Measurements from ENCODE around the gene IVL. TPM values are rescaled to one million over a fixed set of nuclear protein-coding genes. Genes with fewer than 3 reads are reported as not detected.

Gene IVL
- polyA plus RNA-seq, 1 donor from 2014 or later = not detected

GRCh38 chr1:152878042-152878441 lies 30.3 kb upstream of the IVL start, which contains the start of gene SMCP:
Gene SMCP (plus strand): TSS chr1:152878322. CDS start chr1:152884423, 6,101 bp downstream.
- H3K9me3 ChIP-seq (ENCODE audit: low read length) = no peaks in the 10 kb centered on the region
- no peaks in the 10 kb centered on the region for H4K20me1 ChIP-seq (ENCODE audit: insufficient read depth)
- H3K9me2 ChIP-seq (ENCODE audit: insufficient read depth, low read length) = no peaks in the 10 kb centered on the region
- no peak within 1 kb of the TSS for H2AFZ ChIP-seq (ENCODE audit: low read depth, low read length)
- no peaks in the 10 kb centered on the region for H3K79me2 ChIP-seq (replicated peaks; ENCODE audit: insufficient read depth, low read length)
- H3K4me2 ChIP-seq (ENCODE audit: low read length) = no peak within 1 kb of the TSS
- H3K27ac ChIP-seq (ENCODE audit: low read length) = no peak within 1 kb of the TSS
- no peak within 1 kb of the TSS for H3K9ac ChIP-seq (ENCODE audit: low read length)
- TF ChIP-seq POLR2AphosphoS5 (IDR thresholded peaks at IDR 0.05) = no peak
- no peak for TF ChIP-seq MXI1 (conservative IDR thresholded peaks at IDR 0.05; ENCODE audit: poor library complexity, severe bottlenecking)
- TF ChIP-seq EZH2 (IDR thresholded peaks at IDR 0.05; ENCODE audit: borderline replicate concordance, insufficient read depth, low read length, poor library complexity, severe bottlenecking) = no peak
- TF ChIP-seq SMC3 (conservative IDR thresholded peaks at IDR 0.05; ENCODE audit: poor library complexity) = no peak
- no peaks in the 10 kb centered on the region for H3K36me3 ChIP-seq (ENCODE audit: insufficient read depth, low read length)
- H3F3A ChIP-seq (ENCODE audit: insufficient read depth, low read length, poor library complexity, severe bottlenecking) = no peaks in the 10 kb centered on the region
- H3K27me3 ChIP-seq (ENCODE audit: insufficient read depth, low read depth, low read length) = no peaks in the 10 kb centered on the region
- no peak within 1 kb of the TSS for H3K4me3 ChIP-seq (ENCODE audit: low read length)

GRCh38 chr1:152879559-152880198 lies 28.7 kb upstream of the IVL start:
- no peak overlapping the region for H3K4me2 ChIP-seq (ENCODE audit: low read length)
- TF ChIP-seq POLR2AphosphoS5 (IDR thresholded peaks at IDR 0.05) (no peak), MXI1 (conservative IDR thresholded peaks at IDR 0.05; ENCODE audit: poor library complexity, severe bottlenecking) (no peak), EZH2 (IDR thresholded peaks at IDR 0.05; ENCODE audit: borderline replicate concordance, insufficient read depth, low read length, poor library complexity, severe bottlenecking) (no peak), TAF1 (IDR thresholded peaks at IDR 0.05; ENCODE audit: low read depth) (no peak), EP300 (conservative IDR thresholded peaks at IDR 0.05; ENCODE audit: poor library complexity, severe bottlenecking) (no peak), REST (IDR thresholded peaks at IDR 0.05; ENCODE audit: borderline replicate concordance) (no peak), CTCF (IDR thresholded peaks at IDR 0.05; ENCODE audit: poor library complexity, severe bottlenecking) (no peak), SMC3 (conservative IDR thresholded peaks at IDR 0.05; ENCODE audit: poor library complexity) (no peak), RAD21 (conservative IDR thresholded peaks at IDR 0.05) (no peak)
- H3K36me3 ChIP-seq (ENCODE audit: insufficient read depth, low read length) = no peaks in the 10 kb centered on the region
- no peaks in the 10 kb centered on the region for H3K9me2 ChIP-seq (ENCODE audit: insufficient read depth, low read length)
- no peaks in the 10 kb centered on the region for H3F3A ChIP-seq (ENCODE audit: insufficient read depth, low read length, poor library complexity, severe bottlenecking)
- no peak overlapping the region for H3K27ac ChIP-seq (ENCODE audit: low read length)
- H4K20me1 ChIP-seq (ENCODE audit: insufficient read depth) = no peaks in the 10 kb centered on the region
- no peak overlapping the region for H3K4me3 ChIP-seq (ENCODE audit: low read length)
- no peak overlapping the region for H3K9ac ChIP-seq (ENCODE audit: low read length)
- no peaks in the 10 kb centered on the region for H3K27me3 ChIP-seq (ENCODE audit: insufficient read depth, low read depth, low read length)
- no peaks in the 10 kb centered on the region for H3K79me2 ChIP-seq (replicated peaks; ENCODE audit: insufficient read depth, low read length)
- H2AFZ ChIP-seq (ENCODE audit: low read depth, low read length) = no peak overlapping the region
- H3K9me3 ChIP-seq (ENCODE audit: low read length) = no peaks in the 10 kb centered on the region

Measured in neural cell (in vitro differentiated cells).